B cell (primary cell): Measurements from ENCODE around the gene TEDC1. TPM values are rescaled to one million over a fixed set of nuclear protein-coding genes. Genes with fewer than 3 reads are reported as not detected.

Experiments
- ATAC-seq: fragments of 200-7000 bp; cut with Tn5 transposase; one replicate; pipeline ENCODE4 v1.10.0; 2021; ENCODE audit warnings: low read depth, mild to moderate bottlenecking, moderate number of reproducible peaks, moderate library complexity
- CTCF ChIA-PET: fragments of 350-600 bp; sonication (Branson Sonifier 250); formaldehyde crosslinking; loops from one replicate; lab custom pipeline; 2021; ENCODE audit warnings: antibody characterized with exemption, inconsistent platforms; lab: Charles Lee
- POLR2A ChIA-PET: fragments of 350-600 bp; sonication (Branson Sonifier 250); formaldehyde crosslinking; loops from one replicate; lab custom pipeline; 2021; ENCODE audit warnings: antibody characterized with exemption; lab: Charles Lee
- DNase-seq: peaks from one replicate; pipeline ENCODE4 v3.0.0; 2013
- H2AFZ ChIP-seq: 2 replicates; pipeline ENCODE4 v1.6.1; 2012; ENCODE audit warnings: mild to moderate bottlenecking, low read depth, low read length; ENCODE audit not compliant: insufficient read depth, poor library complexity, severe bottlenecking
- H3K27ac ChIP-seq, 2 donors: 1 replicate in 1 of 2; 2 replicates in 1 of 2; pipeline ENCODE4 v1.5.1; 2012 to 2013; ENCODE audit warnings: low read length in 2 of 2, mild to moderate bottlenecking in 2 of 2, moderate library complexity in 1 of 2
- H3K27me3 ChIP-seq, 4 experiments: fragments of 200-600 bp in 1 of 4; sonication (generic) in 1 of 4; replicated peaks in 1 of 4; 1 replicate in 2 of 4; 2 replicates in 2 of 4; pipeline versions ENCODE4 v1.6.1 to v1.7.0; 2013 to 2016; ENCODE audit warnings: low read length in 3 of 4, mild to moderate bottlenecking in 2 of 4, mixed read lengths in 1 of 4, moderate library complexity in 1 of 4; ENCODE audit not compliant: insufficient read depth in 4 of 4, control insufficient read depth in 3 of 4; ENCODE audit errors: control extremely low read depth in 1 of 4
- H3K36me3 ChIP-seq, 2 experiments: replicated peaks in 1 of 2; 1 replicate in 1 of 2; 2 replicates in 1 of 2; pipeline versions ENCODE4 v1.6.1 to v1.7.1; 2013; ENCODE audit warnings: low read length in 1 of 2; ENCODE audit not compliant: insufficient read depth in 2 of 2, control insufficient read depth in 1 of 2; ENCODE audit errors: control extremely low read depth in 1 of 2, extremely low read depth in 1 of 2
- H3K4me1 ChIP-seq, 2 donors: fragments of 200-600 bp in 1 of 2; sonication (generic) in 1 of 2; 1 replicate in 1 of 2; 2 replicates in 1 of 2; pipeline versions ENCODE4 v1.5.1 to v1.6.1; 2013 to 2017; ENCODE audit warnings: low read length in 2 of 2; ENCODE audit not compliant: control insufficient read depth in 2 of 2, insufficient read depth in 2 of 2
- H3K4me2 ChIP-seq: replicated peaks from 2 replicates; pipeline ENCODE3; 2012; ENCODE audit warnings: mild to moderate bottlenecking, low read depth, low read length; ENCODE audit not compliant: poor library complexity, severe bottlenecking
- H3K4me3 ChIP-seq, 5 experiments: fragments of 200-600 bp in 1 of 5; sonication (generic) in 1 of 5; 1 replicate in 3 of 5; 2 replicates in 2 of 5; pipeline versions ENCODE4 v1.5.1 to v1.7.0; 2011 to 2016; ENCODE audit warnings: low read length in 4 of 5, mild to moderate bottlenecking in 4 of 5, low read depth in 2 of 5, control low read depth in 1 of 5, moderate library complexity in 1 of 5; ENCODE audit not compliant: insufficient read depth in 1 of 5; ENCODE audit errors: control extremely low read depth in 1 of 5, extremely low read depth in 1 of 5
- H3K79me2 ChIP-seq: fragments of 200-600 bp; sonication (generic); one replicate; pipeline ENCODE4 v1.6.0; 2016; ENCODE audit warnings: low read length; ENCODE audit not compliant: control insufficient read depth, insufficient read depth
- H3K9ac ChIP-seq: fragments of 200-600 bp; sonication (generic); 2 replicates; pipeline ENCODE4 v1.6.1; 2017; ENCODE audit warnings: mild to moderate bottlenecking, low read length, moderate library complexity
- H3K9me3 ChIP-seq, 3 donors: one replicate each; pipeline versions ENCODE4 v1.6.1 to v1.7.1; 2013; ENCODE audit warnings: low read length in 2 of 3; ENCODE audit not compliant: control insufficient read depth in 2 of 3, insufficient read depth in 1 of 3; ENCODE audit errors: control extremely low read depth in 1 of 3
- H4K20me1 ChIP-seq: 2 replicates; pipeline ENCODE4 v1.6.0; 2012; ENCODE audit warnings: mild to moderate bottlenecking, low read length; ENCODE audit not compliant: insufficient read depth, control insufficient read depth, poor library complexity, severe bottlenecking
- H3K27ac Mint-ChIP-seq: one replicate; pipeline ENCODE4 v1.8.0; 2021; ENCODE audit warnings: mixed read lengths
- H3K27me3 Mint-ChIP-seq: one replicate; pipeline ENCODE4 v1.8.0; 2021; ENCODE audit warnings: mixed read lengths
- H3K4me1 Mint-ChIP-seq: one replicate; pipeline ENCODE4 v1.8.0; 2021; ENCODE audit warnings: mixed read lengths
- H3K4me3 Mint-ChIP-seq: one replicate; pipeline ENCODE4 v1.8.0; 2021; ENCODE audit warnings: mixed read lengths
- H3K9me3 Mint-ChIP-seq: one replicate; pipeline ENCODE4 v1.8.0; 2022; ENCODE audit warnings: mixed read lengths; ENCODE audit not compliant: insufficient read depth
- EZH2 ChIP-seq: IDR thresholded peaks from 2 replicates; pipeline ENCODE4 v1.6.1; 2012; ENCODE audit warnings: borderline replicate concordance, low read depth, mild to moderate bottlenecking, moderate library complexity, low read length; ENCODE audit not compliant: insufficient read depth, poor library complexity, severe bottlenecking
- WGBS: methylation state at CpG from one replicate; pipeline ENCODE4 v1.1.5; 2013; ENCODE audit warnings: missing lambda C conversion rate; ENCODE audit not compliant: insufficient coverage; 5-methylcytosine and 5-hydroxymethylcytosine counted together
- intact Hi-C: fragments of 100-400 bp; cut with micrococcal nuclease; formaldehyde crosslinking; loops from one replicate; pipeline ENCODE4 v1.10.0; 2022
- polyA plus RNA-seq: library from polyadenylated mRNA; depleted of rRNA; stranded (reverse); fragments of >200 nt; gene quantifications from 2 replicates; pipeline ENCODE4 v1.2.3, GENCODE V29; 2012
- total RNA-seq, 2 donors: library from RNA; stranded (reverse); fragments of 120-200 nt in 1 of 2; gene quantifications; 1 replicate in 1 of 2; 2 replicates in 1 of 2; pipeline versions ENCODE4 v1.2.3 to v1.2.4, GENCODE V29; 2013 to 2022
- TF ChIP-seq, protein P1 (sequence below): fragments of 200-600 bp; IDR thresholded peaks from one replicate; pipeline ENCODE4 v1.8.0; 2022; ENCODE audit warnings: antibody characterized with exemption, mild to moderate bottlenecking

Gene TEDC1
- total and polyA plus RNA-seq, 2 donors (not counting 1 experiment from before 2014, with no cell fraction given) = 19.7 to 22.2 TPM

DNA sequence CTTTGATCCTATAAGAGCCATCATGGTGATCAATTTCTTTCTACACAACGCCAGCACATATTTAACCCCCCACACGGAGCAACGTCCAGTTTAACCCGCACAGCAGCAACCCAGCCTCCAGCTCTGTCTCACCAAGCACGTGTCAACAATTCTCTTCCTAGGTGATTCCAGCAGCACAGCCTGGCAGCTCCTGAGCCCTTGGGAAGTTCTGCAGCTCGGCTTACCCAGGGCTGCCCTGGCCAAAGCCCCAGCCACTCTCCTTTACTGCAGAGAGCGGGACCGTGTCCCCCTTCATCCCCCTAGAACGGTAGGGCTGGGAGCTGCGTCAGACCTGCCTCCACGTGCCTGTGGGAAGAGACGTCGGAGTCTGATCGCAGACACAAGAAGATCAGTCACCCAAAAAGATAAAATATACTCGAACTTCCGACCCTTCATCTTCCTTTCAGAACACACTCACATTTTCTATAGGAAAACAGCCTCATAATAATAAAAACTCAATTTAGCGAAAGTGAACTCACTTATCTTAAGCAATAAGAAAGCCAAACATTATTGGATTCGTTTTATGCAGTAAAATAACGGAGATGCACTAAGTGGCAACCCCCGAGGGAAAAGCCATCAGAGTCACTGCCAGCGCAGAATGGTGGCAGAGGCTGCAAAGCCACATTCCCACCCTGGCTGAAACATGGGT lies 42.9 kb downstream of the TEDC1 start:
- Histone ChIP-seq H3K27ac (no peak overlapping the region), H2AFZ (no peak overlapping the region), H3K4me1 (peaks cover 45 to 53% of the 10 kb centered on the region in 2 donors), H3K79me2 (peaks cover 3% of the 10 kb centered on the region), H3K27me3 (peaks cover 0 to 25% (median 0%) of the 10 kb centered on the region in 4 experiments), H3K9ac (no peak overlapping the region), H3K9me3 (peaks cover 0 to 18% (median 0%) of the 10 kb centered on the region in 3 donors), H4K20me1 (no peaks in the 10 kb centered on the region), H3K4me3 (no peak overlapping the region), H3K4me2 (no peak overlapping the region), H3K36me3 (no peaks in the 10 kb centered on the region)
- Mint-ChIP-seq H3K27ac (peak overlapping the region; percentile 17), H3K9me3 (no peaks in the 10 kb centered on the region), H3K27me3 (no peaks in the 10 kb centered on the region), H3K4me3 (no peak overlapping the region), H3K4me1 (peaks cover 46% of the 10 kb centered on the region)
- ATAC-seq (no peak), DNase-seq (no peak)
- WGBS = 87% methylated on average over 20 of the region's 21 CpGs
- intact Hi-C loops = loop anchor here (10.0 kb wide), 1 partner anchor 881 kb away; no protein-coding TSS in a partner anchor
- ChIA-PET CTCF (interaction anchor here (0.5 to 4.2 kb wide), 12 partner anchors 9 to 883 kb away, joined by 3 to 52 read pairs (median 4); partner anchors contain the start of genes CRIP1 and TEDC1), POLR2A (interaction anchor here (1.6 kb wide), 1 partner anchor 10 kb away, joined by 5 read pairs; no protein-coding TSS in a partner anchor)
- no peak for TF ChIP-seq EZH2
- TF ChIP-seq, protein P1, sequence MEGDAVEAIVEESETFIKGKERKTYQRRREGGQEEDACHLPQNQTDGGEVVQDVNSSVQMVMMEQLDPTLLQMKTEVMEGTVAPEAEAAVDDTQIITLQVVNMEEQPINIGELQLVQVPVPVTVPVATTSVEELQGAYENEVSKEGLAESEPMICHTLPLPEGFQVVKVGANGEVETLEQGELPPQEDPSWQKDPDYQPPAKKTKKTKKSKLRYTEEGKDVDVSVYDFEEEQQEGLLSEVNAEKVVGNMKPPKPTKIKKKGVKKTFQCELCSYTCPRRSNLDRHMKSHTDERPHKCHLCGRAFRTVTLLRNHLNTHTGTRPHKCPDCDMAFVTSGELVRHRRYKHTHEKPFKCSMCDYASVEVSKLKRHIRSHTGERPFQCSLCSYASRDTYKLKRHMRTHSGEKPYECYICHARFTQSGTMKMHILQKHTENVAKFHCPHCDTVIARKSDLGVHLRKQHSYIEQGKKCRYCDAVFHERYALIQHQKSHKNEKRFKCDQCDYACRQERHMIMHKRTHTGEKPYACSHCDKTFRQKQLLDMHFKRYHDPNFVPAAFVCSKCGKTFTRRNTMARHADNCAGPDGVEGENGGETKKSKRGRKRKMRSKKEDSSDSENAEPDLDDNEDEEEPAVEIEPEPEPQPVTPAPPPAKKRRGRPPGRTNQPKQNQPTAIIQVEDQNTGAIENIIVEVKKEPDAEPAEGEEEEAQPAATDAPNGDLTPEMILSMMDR = no peak

DNA sequence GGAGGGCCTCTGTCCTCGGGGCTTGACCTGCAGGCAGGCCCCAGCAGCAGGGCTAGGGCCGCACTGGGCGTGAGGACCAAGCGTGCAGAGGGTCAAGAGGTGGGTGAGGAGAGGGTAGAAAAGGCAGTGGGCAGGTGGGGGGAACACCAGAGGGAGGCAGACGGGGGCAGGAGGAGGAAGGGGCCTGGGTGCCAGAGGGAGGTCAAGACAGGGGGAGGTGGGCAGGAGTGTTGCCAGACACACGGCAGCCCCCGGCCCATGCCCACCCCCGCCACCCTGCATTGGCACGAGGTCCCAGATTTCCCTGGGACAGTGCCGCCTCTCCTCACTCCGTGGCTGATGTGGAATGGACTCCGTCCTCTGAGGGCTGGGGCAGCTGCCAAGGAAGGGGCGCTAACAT lies 43.5 kb downstream of the TEDC1 start:
- no peak for ATAC-seq
- Histone ChIP-seq H3K9me3 (peaks cover 0 to 15% (median 0%) of the 10 kb centered on the region in 3 donors), H3K36me3 (no peaks in the 10 kb centered on the region), H3K9ac (no peak overlapping the region), H2AFZ (no peak overlapping the region), H4K20me1 (no peaks in the 10 kb centered on the region), H3K4me2 (no peak overlapping the region), H3K4me1 (peaks cover 39 to 47% of the 10 kb centered on the region in 2 donors), H3K79me2 (peaks cover 3% of the 10 kb centered on the region), H3K4me3 (no peak overlapping the region), H3K27me3 (peaks cover 0 to 20% (median 0%) of the 10 kb centered on the region in 4 experiments), H3K27ac (no peak overlapping the region)
- WGBS = 91% methylated on average over 12 of the region's 13 CpGs
- Mint-ChIP-seq H3K27ac (no peak overlapping the region), H3K4me3 (no peak overlapping the region), H3K4me1 (peaks cover 43% of the 10 kb centered on the region), H3K9me3 (no peaks in the 10 kb centered on the region), H3K27me3 (no peaks in the 10 kb centered on the region)
- intact Hi-C loops = loop anchor here (10.0 kb wide), 1 partner anchor 880 kb away; no protein-coding TSS in a partner anchor
- no peak for DNase-seq
- TF ChIP-seq EZH2 = no peak
- TF ChIP-seq, protein P1 = no peak
- ChIA-PET POLR2A (no interaction called here), CTCF (interaction anchor here (2.2 kb wide), 1 partner anchor 10 kb away, joined by 7 read pairs; no protein-coding TSS in a partner anchor)
